HEK293T (cell line): ENCODE data around the gene TEX9.

Source experiments
- CTCF ChIA-PET: fragments of 350-600 bp; formaldehyde crosslinking; extraction: SDS; loops from one replicate; lab custom pipeline; 2021; ENCODE audit warnings: antibody characterized with exemption, inconsistent platforms; lab: Yijun Ruan, JAX
- POLR2A ChIA-PET: fragments of 350-600 bp; formaldehyde crosslinking; extraction: SDS; loops from one replicate; lab custom pipeline; 2020; ENCODE audit warnings: antibody characterized with exemption, inconsistent platforms; lab: Yijun Ruan, JAX
- DNase-seq: peaks from one replicate; pipeline ENCODE4 v3.0.0; 2012; ENCODE audit warnings: mixed read lengths; ENCODE audit errors: extremely low spot score
- ARNT ChIP-seq: fragments of 450-650 bp; IDR thresholded peaks from 2 replicates; pipeline ENCODE4 v1.6.1; 2017; ENCODE audit warnings: mild to moderate bottlenecking
- BHLHE40 ChIP-seq: fragments of 450-650 bp; IDR thresholded peaks from 2 replicates; pipeline ENCODE4 v1.6.1; 2016; ENCODE audit warnings: mild to moderate bottlenecking, moderate library complexity, borderline replicate concordance
- CTBP1 ChIP-seq: fragments of 450-650 bp; IDR thresholded peaks from 2 replicates; pipeline ENCODE4 v1.6.1; 2016; ENCODE audit warnings: borderline replicate concordance
- ELF4 ChIP-seq: fragments of 450-650 bp; IDR thresholded peaks from 2 replicates; pipeline ENCODE4 v1.6.1; 2017; ENCODE audit warnings: antibody characterized with exemption
- FOXA1 ChIP-seq: fragments of 450-650 bp; IDR thresholded peaks from 2 replicates; pipeline ENCODE4 v1.6.1; 2016; ENCODE audit warnings: mild to moderate bottlenecking
- FOXK2 ChIP-seq: fragments of 450-650 bp; IDR thresholded peaks from 2 replicates; pipeline ENCODE4 v1.6.1; 2016; ENCODE audit warnings: mild to moderate bottlenecking
- FOXM1 ChIP-seq: fragments of 450-650 bp; IDR thresholded peaks from 2 replicates; pipeline ENCODE4 v1.6.1; 2017; ENCODE audit warnings: mild to moderate bottlenecking, borderline replicate concordance
- HDGF ChIP-seq: fragments of 450-650 bp; IDR thresholded peaks from 2 replicates; pipeline ENCODE4 v1.6.1; 2017; ENCODE audit warnings: antibody characterized with exemption, borderline replicate concordance
- L3MBTL2 ChIP-seq: fragments of 450-650 bp; conservative IDR thresholded peaks from 2 replicates; pipeline ENCODE4 v1.6.1; 2016; ENCODE audit warnings: mild to moderate bottlenecking
- LEF1 ChIP-seq: fragments of 450-650 bp; IDR thresholded peaks from 2 replicates; pipeline ENCODE4 v1.6.1; 2017; ENCODE audit warnings: mild to moderate bottlenecking, borderline replicate concordance
- NFRKB ChIP-seq: fragments of 450-650 bp; IDR thresholded peaks from 2 replicates; pipeline ENCODE4 v1.6.1; 2016; ENCODE audit warnings: mild to moderate bottlenecking, moderate library complexity
- PKNOX1 ChIP-seq: fragments of 450-650 bp; IDR thresholded peaks from 2 replicates; pipeline ENCODE4 v1.6.1; 2016
- SP1 ChIP-seq: fragments of 450-650 bp; IDR thresholded peaks from 2 replicates; pipeline ENCODE4 v1.6.1; 2017
- SUZ12 ChIP-seq: fragments of 450-650 bp; IDR thresholded peaks from 2 replicates; pipeline ENCODE4 v1.6.1; 2016; ENCODE audit warnings: mild to moderate bottlenecking
- TARDBP ChIP-seq: fragments of 450-650 bp; IDR thresholded peaks from 2 replicates; pipeline ENCODE4 v1.6.1; 2016
- ZNF384 ChIP-seq: fragments of 450-650 bp; IDR thresholded peaks from 2 replicates; pipeline ENCODE4 v1.6.1; 2016

TEX9 gene

DNA sequence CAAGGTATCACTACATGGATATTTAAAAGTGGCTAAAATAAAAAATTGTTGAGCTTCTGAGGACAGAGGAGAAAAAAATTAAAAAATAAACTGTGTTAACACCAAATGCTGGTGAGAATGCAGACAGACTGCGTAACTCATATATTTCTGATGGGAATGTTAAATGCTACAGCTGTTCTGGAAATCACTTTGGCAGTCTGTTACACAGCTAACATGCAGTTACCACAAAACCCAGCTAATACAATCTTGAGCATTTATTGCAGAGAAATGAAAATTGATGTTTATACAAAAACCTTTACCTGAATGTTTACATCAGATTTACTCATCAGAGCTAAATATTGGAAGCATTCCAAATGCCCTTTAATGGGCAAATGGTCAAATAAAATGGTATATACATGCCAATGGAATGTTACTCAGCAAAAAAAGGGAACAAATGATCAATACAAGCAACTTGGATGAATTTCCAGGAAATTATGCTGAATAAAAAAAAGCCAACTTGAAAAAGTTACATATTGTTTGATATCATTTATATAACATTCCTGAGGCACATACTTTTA is 75.1 kb downstream of the TEX9 start:
- no peak for DNase-seq
- CTCF ChIA-PET: interaction anchor here (0.7 kb wide), 2 partner anchors 9 to 593 kb away, joined by 4 to 6 read pairs; no protein-coding TSS in a partner anchor
- TF ChIP-seq SP1: no peak
- no peak for TF ChIP-seq FOXM1
- no peak for TF ChIP-seq ARNT
- no peak for TF ChIP-seq HDGF
- no peak for TF ChIP-seq BHLHE40
- TF ChIP-seq L3MBTL2: no peak
- TF ChIP-seq TARDBP: no peak
- no peak for TF ChIP-seq SUZ12
- TF ChIP-seq LEF1: no peak
- TF ChIP-seq NFRKB: no peak
- TF ChIP-seq PKNOX1: no peak
- TF ChIP-seq FOXA1: no peak
- POLR2A ChIA-PET: no interaction called here

- ChIA-PET CTCF (no interaction called here), POLR2A (no interaction called here)
- DNase-seq: no peak
- TF ChIP-seq FOXM1: no peak
- TF ChIP-seq NFRKB: no peak
- no peak for TF ChIP-seq FOXK2
- TF ChIP-seq FOXA1: no peak
- TF ChIP-seq PKNOX1: no peak
- no peak for TF ChIP-seq LEF1
- no peak for TF ChIP-seq SP1
- no peak for TF ChIP-seq ZNF384
- no peak for TF ChIP-seq BHLHE40
- TF ChIP-seq L3MBTL2: no peak
- TF ChIP-seq TARDBP: no peak
Measured at GRCh38 chr15:56442354-56442753, 77.1 kb downstream of the TEX9 start.

- CTCF ChIA-PET: no interaction called here
- TF ChIP-seq HDGF (no peak), ZNF384 (no peak), ELF4 (no peak), SP1 (no peak), CTBP1 (no peak), BHLHE40 (no peak), PKNOX1 (no peak)
- POLR2A ChIA-PET: no interaction called here
- no peak for DNase-seq
Measured at GRCh38 chr15:56445746-56446145, 80.5 kb downstream of the TEX9 start.

- TF ChIP-seq ARNT: no peak
- no peak for TF ChIP-seq FOXK2
- no peak for TF ChIP-seq L3MBTL2
- no peak for TF ChIP-seq LEF1
- TF ChIP-seq SP1: no peak
- TF ChIP-seq NFRKB: no peak
- no peak for DNase-seq
- CTCF ChIA-PET: no interaction called here
- POLR2A ChIA-PET: no interaction called here
Measured at GRCh38 chr15:56454836-56455235, 89.6 kb downstream of the TEX9 start.

DNA sequence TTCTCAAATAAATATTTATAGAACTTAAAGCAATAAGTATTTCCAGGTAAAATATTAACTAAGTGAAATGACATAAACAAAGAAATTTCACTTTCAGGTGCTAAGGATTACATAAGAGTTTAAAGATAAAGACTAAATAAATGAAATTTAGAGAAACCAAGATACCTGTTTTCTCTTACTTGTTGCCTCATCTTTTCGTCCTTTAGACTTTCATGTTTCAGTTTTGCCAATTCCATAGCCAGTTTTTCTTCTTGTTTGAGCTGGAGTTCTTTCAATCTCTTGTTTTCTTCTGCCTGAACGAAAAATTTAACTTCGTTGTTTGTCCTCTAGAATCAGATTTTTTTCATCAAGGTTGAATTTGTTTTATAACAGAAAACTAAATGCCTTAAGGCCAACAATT is 91.0 kb downstream of the TEX9 start:
- ChIA-PET POLR2A (no interaction called here), CTCF (no interaction called here)
- no peak for TF ChIP-seq LEF1
- TF ChIP-seq FOXM1: no peak
- TF ChIP-seq FOXA1: no peak
- TF ChIP-seq ELF4: no peak
- TF ChIP-seq TARDBP: no peak
- no peak for TF ChIP-seq ZNF384
- DNase-seq: no peak

- CTCF ChIA-PET: no interaction called here
- DNase-seq: no peak
Measured at GRCh38 chr15:56459096-56459495, 93.9 kb downstream of the TEX9 start.

GRCh38 chr15:56460071-56460470 is 94.8 kb downstream of the TEX9 start:
- DNase-seq: no peak
- CTCF ChIA-PET: no interaction called here
- TF ChIP-seq TARDBP: no peak
- TF ChIP-seq PKNOX1: no peak
- TF ChIP-seq BHLHE40: no peak
- no peak for TF ChIP-seq CTBP1
- POLR2A ChIA-PET: no interaction called here

More at GRCh38 chr15:56459096-56459495, 93.9 kb downstream of the TEX9 start:
- no peak for TF ChIP-seq FOXK2
- TF ChIP-seq BHLHE40: no peak
- no peak for TF ChIP-seq FOXA1
- TF ChIP-seq NFRKB: no peak
- TF ChIP-seq HDGF: no peak
- TF ChIP-seq L3MBTL2: no peak
- TF ChIP-seq CTBP1: no peak
- TF ChIP-seq ZNF384: no peak
- TF ChIP-seq ARNT: no peak
- no peak for TF ChIP-seq SUZ12
- no peak for TF ChIP-seq SP1
- TF ChIP-seq TARDBP: no peak
- no peak for TF ChIP-seq FOXM1
- POLR2A ChIA-PET: no interaction called here
